Astrocyte of the spinal cord (primary cell): ENCODE measurements around the gene MET.
A peak's percentile ranks its signal among the peaks of the same experiment; 100 is the strongest.

Experiments
- DNase-seq: peaks from one replicate; pipeline ENCODE4 v3.0.0; 2011; ENCODE audit warnings: low read depth, low spot score
- H3K4me3 ChIP-seq: 2 replicates; pipeline ENCODE4 v1.5.1; 2011; ENCODE audit warnings: low read depth, mild to moderate bottlenecking, low read length, moderate library complexity
- in situ Hi-C: cut with HindIII; loops from 2 replicates; pipeline ENCODE4 v1.10.0; 2017; ENCODE audit warnings: low sequenced_read_pairs
- TF ChIP-seq, protein P1 (sequence below): IDR thresholded peaks from 2 replicates; pipeline ENCODE4 v1.5.1; 2012; ENCODE audit warnings: low read depth, mild to moderate bottlenecking, low read length, inconsistent platforms

The MET gene

GRCh38 chr7:116802746-116803152 is 130.8 kb downstream of the MET start:
- TF ChIP-seq, protein P1, sequence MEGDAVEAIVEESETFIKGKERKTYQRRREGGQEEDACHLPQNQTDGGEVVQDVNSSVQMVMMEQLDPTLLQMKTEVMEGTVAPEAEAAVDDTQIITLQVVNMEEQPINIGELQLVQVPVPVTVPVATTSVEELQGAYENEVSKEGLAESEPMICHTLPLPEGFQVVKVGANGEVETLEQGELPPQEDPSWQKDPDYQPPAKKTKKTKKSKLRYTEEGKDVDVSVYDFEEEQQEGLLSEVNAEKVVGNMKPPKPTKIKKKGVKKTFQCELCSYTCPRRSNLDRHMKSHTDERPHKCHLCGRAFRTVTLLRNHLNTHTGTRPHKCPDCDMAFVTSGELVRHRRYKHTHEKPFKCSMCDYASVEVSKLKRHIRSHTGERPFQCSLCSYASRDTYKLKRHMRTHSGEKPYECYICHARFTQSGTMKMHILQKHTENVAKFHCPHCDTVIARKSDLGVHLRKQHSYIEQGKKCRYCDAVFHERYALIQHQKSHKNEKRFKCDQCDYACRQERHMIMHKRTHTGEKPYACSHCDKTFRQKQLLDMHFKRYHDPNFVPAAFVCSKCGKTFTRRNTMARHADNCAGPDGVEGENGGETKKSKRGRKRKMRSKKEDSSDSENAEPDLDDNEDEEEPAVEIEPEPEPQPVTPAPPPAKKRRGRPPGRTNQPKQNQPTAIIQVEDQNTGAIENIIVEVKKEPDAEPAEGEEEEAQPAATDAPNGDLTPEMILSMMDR = peak; percentile 49
- no peak overlapping the region for H3K4me3 ChIP-seq
- DNase-seq = peak; percentile 75
- in situ Hi-C loops = no loop called here

GRCh38 chr7:116804471-116804870 is 132.5 kb downstream of the MET start:
- no peak for DNase-seq
- TF ChIP-seq, protein P1 = no peak
- no peak overlapping the region for H3K4me3 ChIP-seq
- in situ Hi-C loops = no loop called here

GRCh38 chr7:116805100-116805544 is 133.1 kb downstream of the MET start:
- DNase-seq = no peak
- no peak overlapping the region for H3K4me3 ChIP-seq
- TF ChIP-seq, protein P1 = no peak
- in situ Hi-C loops = no loop called here

DNA sequence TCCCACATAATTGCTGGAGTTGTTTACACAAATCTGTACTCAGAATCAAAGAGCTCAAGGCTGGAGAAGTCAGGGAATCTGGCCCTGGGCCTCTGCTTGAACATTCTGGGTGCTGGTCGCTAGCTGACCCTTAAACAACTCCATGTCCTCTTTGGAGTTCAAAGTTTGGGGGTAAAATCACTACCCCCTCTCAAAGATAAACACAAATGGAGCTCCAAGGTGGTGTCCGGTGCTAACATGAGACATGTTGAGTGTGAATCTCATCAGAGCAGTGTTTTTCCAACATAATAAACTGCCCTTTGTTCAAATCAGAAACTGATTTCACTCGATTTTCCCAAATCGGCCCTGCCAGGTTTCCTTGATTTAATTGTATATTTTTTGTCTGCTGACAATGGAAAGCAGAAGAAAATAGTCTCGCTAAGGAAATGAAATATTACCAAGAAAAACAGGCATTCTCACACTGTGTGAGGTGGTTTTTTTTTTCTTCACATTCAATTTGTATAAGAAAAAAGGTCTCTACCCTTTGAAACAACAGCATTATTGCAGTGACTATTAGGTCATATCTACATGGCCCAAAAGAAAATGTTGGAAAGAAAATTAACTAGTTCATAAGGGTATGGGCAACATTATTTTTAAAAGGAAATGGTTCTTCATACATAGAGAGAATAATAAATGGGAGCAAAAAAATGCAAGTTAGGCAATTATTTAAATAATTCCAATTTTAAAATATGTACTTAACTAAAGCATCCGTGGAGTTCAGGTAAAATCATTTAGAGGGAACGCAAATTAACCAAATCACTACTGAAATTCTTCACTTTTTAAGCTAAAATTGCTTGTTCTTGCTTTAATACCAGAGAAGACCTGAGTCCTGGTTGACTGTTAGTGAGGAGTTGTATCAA is 134.3 kb downstream of the MET start:
- no peak for DNase-seq
- H3K4me3 ChIP-seq = no peak overlapping the region
- in situ Hi-C loops = no loop called here
- TF ChIP-seq, protein P1 = no peak

DNA sequence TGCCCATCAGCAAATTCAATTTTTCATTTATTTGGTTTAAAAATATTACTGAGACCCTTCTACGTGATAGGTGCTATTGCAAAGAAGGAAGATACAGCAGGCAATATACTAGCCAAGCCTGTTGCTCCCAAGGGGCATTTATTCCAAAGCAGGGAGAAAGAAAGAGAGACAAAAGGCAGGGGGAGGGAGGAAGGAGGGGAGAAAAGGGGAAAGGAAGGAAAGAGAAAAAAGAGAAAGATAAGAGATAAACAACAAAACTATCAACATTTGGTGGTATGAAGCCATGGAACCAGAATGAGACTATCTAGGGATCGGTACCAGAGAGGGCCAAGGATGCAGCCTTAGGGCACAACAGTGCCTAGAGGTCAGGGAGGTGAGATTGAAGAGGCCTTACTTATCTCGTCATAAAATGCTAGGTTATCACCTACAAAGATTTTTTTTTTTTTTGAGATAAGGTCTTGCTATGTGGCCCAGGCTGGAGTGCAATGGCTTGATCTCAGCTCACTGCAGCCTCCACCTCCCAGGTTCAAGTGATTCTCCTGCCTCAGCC is 135.1 kb downstream of the MET start:
- in situ Hi-C loops = no loop called here
- TF ChIP-seq, protein P1 = no peak
- DNase-seq = no peak
- H3K4me3 ChIP-seq = no peak overlapping the region

DNA sequence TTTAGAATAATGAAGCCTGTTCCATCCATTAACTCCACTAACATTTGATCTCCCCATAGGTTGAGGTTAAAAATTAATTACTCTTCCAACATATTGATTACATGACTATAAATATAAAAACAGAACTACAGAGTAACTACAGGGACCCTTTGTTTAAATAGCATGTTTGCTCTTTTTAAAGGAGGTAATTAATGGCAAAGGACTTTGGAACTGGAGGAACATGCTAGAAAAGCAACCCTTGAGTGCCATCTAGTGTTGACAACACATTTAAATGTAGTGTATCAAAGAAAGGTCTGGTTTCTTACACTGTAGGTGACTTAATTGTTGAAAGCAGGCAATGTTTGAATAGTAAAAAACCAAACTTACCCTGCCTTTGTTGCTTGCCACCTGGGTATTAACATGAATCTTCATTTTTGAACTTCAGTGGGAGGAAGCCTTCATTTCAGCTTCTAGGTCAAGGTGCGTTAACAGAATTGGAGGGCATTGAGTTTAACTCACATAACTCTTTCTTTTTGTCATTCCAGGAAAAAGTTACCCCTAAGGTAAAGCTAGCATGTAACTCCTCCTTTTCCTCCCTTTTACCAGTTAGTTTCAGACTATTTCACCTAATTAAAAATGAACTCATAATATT is 137.8 kb downstream of the MET start:
- in situ Hi-C loops = no loop called here
- no peak overlapping the region for H3K4me3 ChIP-seq
- DNase-seq = peak; percentile 73
- TF ChIP-seq, protein P1 = peak; percentile 51
